WTC11 (cell line): ENCODE data around the gene ANKS6. TPM values are rescaled to one million over a fixed set of nuclear protein-coding genes. Genes with fewer than 3 reads are reported as not detected.

Experiments used
- ATAC-seq: fragments of 200-7000 bp; cut with Tn5 transposase; 2 replicates; pipeline ENCODE4 v1.10.0; 2021; ENCODE audit warnings: mild to moderate bottlenecking, moderate library complexity
- CTCF ChIA-PET: fragments of 300-600 bp; sonication (Branson Sonifier 250); formaldehyde crosslinking; loops from one replicate; lab custom pipeline; 2021; ENCODE audit warnings: antibody characterized with exemption; lab: Charles Lee
- POLR2A ChIA-PET: fragments of 350-600 bp; sonication (Branson Sonifier 250); formaldehyde crosslinking; loops from one replicate; lab custom pipeline; 2021; ENCODE audit warnings: antibody characterized with exemption; lab: Charles Lee
- DNase-seq: peaks from one replicate; pipeline ENCODE4 v3.0.0; 2021; ENCODE audit warnings: low spot score
- H3K27ac Mint-ChIP-seq: 2 replicates; pipeline ENCODE4 v1.8.0; 2021; ENCODE audit warnings: mixed read lengths
- H3K27me3 Mint-ChIP-seq: 2 replicates; pipeline ENCODE4 v1.8.0; 2021; ENCODE audit warnings: low read depth, mild to moderate bottlenecking, moderate library complexity, mixed read lengths
- H3K36me3 Mint-ChIP-seq: 2 replicates; pipeline ENCODE4 v1.8.0; 2021; ENCODE audit warnings: mixed read lengths
- H3K4me1 Mint-ChIP-seq: 2 replicates; pipeline ENCODE4 v1.8.0; 2022; ENCODE audit warnings: mixed read lengths
- H3K4me3 Mint-ChIP-seq: 2 replicates; pipeline ENCODE4 v1.8.0; 2021; ENCODE audit warnings: mild to moderate bottlenecking, moderate library complexity, mixed read lengths
- H3K9me3 Mint-ChIP-seq: 2 replicates; pipeline ENCODE4 v1.8.0; 2021; ENCODE audit warnings: mixed read lengths
- CBFB ChIP-seq: sonication (generic); formaldehyde crosslinking; IDR thresholded peaks from 2 replicates; pipeline ENCODE4 v1.8.1; 2022; ENCODE audit warnings: mild to moderate bottlenecking, low read depth, missing genetic modification reagents
- CREB1 ChIP-seq: sonication (generic); formaldehyde crosslinking; IDR thresholded peaks from 2 replicates; pipeline ENCODE4 v1.8.0; 2023; ENCODE audit warnings: mild to moderate bottlenecking, missing genetic modification reagents
- ETV6 ChIP-seq: sonication (generic); formaldehyde crosslinking; IDR thresholded peaks from 2 replicates; pipeline ENCODE4 v1.8.1; 2022; ENCODE audit warnings: mild to moderate bottlenecking, missing genetic modification reagents
- FOXK1 ChIP-seq: sonication (generic); formaldehyde crosslinking; IDR thresholded peaks from 2 replicates; pipeline ENCODE4 v1.8.0; 2022; ENCODE audit warnings: mild to moderate bottlenecking, moderate library complexity, missing genetic modification reagents
- FOXP1 ChIP-seq: sonication (generic); formaldehyde crosslinking; IDR thresholded peaks from 2 replicates; pipeline ENCODE4 v1.8.0; 2022; ENCODE audit warnings: missing genetic modification reagents, mild to moderate bottlenecking, moderate library complexity, borderline replicate concordance
- GRHL2 ChIP-seq: fragments of 250-450 bp; sonication (Bioruptor Pico); IDR thresholded peaks from 2 replicates; pipeline ENCODE4 v1.8.0; 2022; ENCODE audit warnings: mild to moderate bottlenecking, moderate library complexity; ENCODE audit not compliant: insufficient replicate concordance, severe bottlenecking
- JAZF1 ChIP-seq: fragments of 250-450 bp; sonication (Bioruptor Pico); IDR thresholded peaks from 2 replicates; pipeline ENCODE4 v1.9.0; 2021; ENCODE audit warnings: moderate library complexity, mild to moderate bottlenecking, inconsistent platforms
- NFE2L1 ChIP-seq: sonication (generic); formaldehyde crosslinking; IDR thresholded peaks from 2 replicates; pipeline ENCODE4 v1.8.1; 2023; ENCODE audit warnings: missing genetic modification reagents
- NR1H2 ChIP-seq: sonication (generic); formaldehyde crosslinking; IDR thresholded peaks from 2 replicates; pipeline ENCODE4 v1.9.0; 2021; ENCODE audit warnings: mild to moderate bottlenecking, moderate library complexity, missing genetic modification reagents
- NR2C2 ChIP-seq: sonication (generic); formaldehyde crosslinking; IDR thresholded peaks from 2 replicates; pipeline ENCODE4 v1.8.0; 2022; ENCODE audit warnings: mild to moderate bottlenecking, missing genetic modification reagents
- SOX15 ChIP-seq: fragments of 250-450 bp; sonication (Bioruptor Pico); IDR thresholded peaks from 2 replicates; pipeline ENCODE4 v1.9.0; 2021; ENCODE audit warnings: mild to moderate bottlenecking
- SP1 ChIP-seq: sonication (generic); formaldehyde crosslinking; conservative IDR thresholded peaks from 2 replicates; pipeline ENCODE4 v1.8.1; 2022; ENCODE audit warnings: missing genetic modification reagents
- TCF7 ChIP-seq: sonication (generic); formaldehyde crosslinking; IDR thresholded peaks from 2 replicates; pipeline ENCODE4 v1.8.0; 2022; ENCODE audit warnings: mild to moderate bottlenecking, low read depth, missing genetic modification reagents, moderate library complexity
- TEAD1 ChIP-seq: sonication (generic); formaldehyde crosslinking; IDR thresholded peaks from 2 replicates; pipeline ENCODE4 v1.8.0; 2022; ENCODE audit warnings: mild to moderate bottlenecking, missing genetic modification reagents
- ZNF263 ChIP-seq: sonication (generic); formaldehyde crosslinking; IDR thresholded peaks from 2 replicates; pipeline ENCODE4 v1.8.1; 2022; ENCODE audit warnings: low read depth, mild to moderate bottlenecking, moderate library complexity, missing genetic modification reagents
- total RNA-seq: library from RNA; stranded (reverse); gene quantifications from 3 replicates; pipeline ENCODE4 v1.2.3, GENCODE V29; 2021
- TF ChIP-seq, protein P1 (sequence below): sonication (generic); formaldehyde crosslinking; IDR thresholded peaks from 2 replicates; pipeline ENCODE4 v1.8.0; 2022; ENCODE audit warnings: mild to moderate bottlenecking, missing genetic modification reagents
- TF ChIP-seq, protein P2 (sequence below): sonication (generic); formaldehyde crosslinking; IDR thresholded peaks from 2 replicates; pipeline ENCODE4 v1.8.1; 2022; ENCODE audit warnings: low read depth, mild to moderate bottlenecking, moderate library complexity, missing genetic modification reagents, borderline replicate concordance
- TF ChIP-seq, protein P3 (sequence below): sonication (generic); formaldehyde crosslinking; IDR thresholded peaks from 2 replicates; pipeline ENCODE4 v1.8.0; 2023; ENCODE audit warnings: mild to moderate bottlenecking, missing genetic modification reagents
- TF ChIP-seq, protein P4 (sequence below): sonication (generic); formaldehyde crosslinking; IDR thresholded peaks from 2 replicates; pipeline ENCODE4 v1.8.1; 2023; ENCODE audit warnings: mild to moderate bottlenecking, missing genetic modification reagents
- TF ChIP-seq, protein P5 (sequence below): sonication (generic); formaldehyde crosslinking; IDR thresholded peaks from 2 replicates; pipeline ENCODE4 v1.8.1; 2023; ENCODE audit warnings: mild to moderate bottlenecking, missing genetic modification reagents
- TF ChIP-seq, protein P6 (sequence below): sonication (generic); formaldehyde crosslinking; IDR thresholded peaks from 2 replicates; pipeline ENCODE4 v1.8.0; 2022; ENCODE audit warnings: mild to moderate bottlenecking, missing genetic modification reagents
- TF ChIP-seq, protein P7 (sequence below): sonication (generic); formaldehyde crosslinking; IDR thresholded peaks from 2 replicates; pipeline ENCODE4 v1.8.1; 2022; ENCODE audit warnings: low read depth, missing genetic modification reagents, borderline replicate concordance

Gene ANKS6
- total RNA-seq, 1 experiment from 2014 or later: 65.1 TPM

DNA sequence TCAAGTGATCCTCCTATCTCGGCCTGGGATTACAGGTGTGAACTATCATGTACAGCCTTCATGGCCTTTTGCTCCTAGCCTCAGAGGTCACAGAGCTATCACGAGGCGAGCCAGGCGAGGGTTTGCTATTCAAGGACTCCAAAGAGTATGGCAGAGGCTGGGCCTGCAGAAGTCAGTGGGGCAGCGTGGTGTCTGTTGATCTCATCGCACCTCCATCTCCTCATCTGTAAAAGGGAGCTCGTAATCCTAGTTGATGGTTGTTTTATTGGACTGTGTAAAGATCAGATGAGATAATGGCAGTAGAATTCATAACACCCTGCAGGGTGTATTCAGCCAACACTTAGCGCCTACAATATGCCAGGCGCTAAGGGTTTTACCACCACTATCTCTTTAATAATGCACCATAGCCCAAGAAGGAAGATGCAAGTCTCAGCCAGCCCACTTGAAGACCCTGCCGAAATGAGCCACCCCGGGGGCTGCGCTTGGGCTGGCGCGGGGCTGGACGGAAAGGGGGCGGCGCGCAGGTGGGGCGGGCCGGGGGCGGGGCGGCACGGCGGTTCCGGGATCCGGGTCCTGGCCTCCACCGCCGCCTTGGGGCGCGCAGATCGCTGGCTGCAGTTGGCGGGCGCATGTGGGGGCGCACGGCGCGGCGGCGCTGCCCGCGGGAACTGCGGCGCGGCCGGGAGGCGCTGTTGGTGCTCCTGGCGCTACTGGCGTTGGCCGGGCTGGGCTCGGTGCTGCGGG is 10.9 kb upstream of the ANKS6 start, which contains the start of gene GALNT12:
TSS of gene GALNT12 (plus strand) at position 601 of the 744 bp plus-strand sequence. CDS start at position 630, 29 bp downstream.
- H3K27me3 Mint-ChIP-seq: peaks cover 30% of the 10 kb centered on the region
- ChIA-PET CTCF (interaction anchor here (1.2 to 2.9 kb wide), 5 partner anchors 15 to 334 kb away, joined by 3 to 13 read pairs (median 4); no protein-coding TSS in a partner anchor), POLR2A (interaction anchor here (1.5 kb wide), 1 partner anchor 16 kb away, joined by 7 read pairs; no protein-coding TSS in a partner anchor)
- DNase-seq: peak; percentile 67
- H3K36me3 Mint-ChIP-seq: no peaks in the 10 kb centered on the region; the same call in 1 of the 2 replicates
- H3K4me3 Mint-ChIP-seq: peak within 1 kb of the TSS; percentile 77
- H3K27ac Mint-ChIP-seq: no peak within 1 kb of the TSS
- H3K9me3 Mint-ChIP-seq: no peaks in the 10 kb centered on the region
- peak; percentile 78 for ATAC-seq
- peaks cover 33% of the 10 kb centered on the region for H3K4me1 Mint-ChIP-seq
- TF ChIP-seq FOXP1 (CRISPR knock-in tag) (peak; percentile 71; the same call in 1 of the 2 replicates), TCF7 (no peak), NFE2L1 (no peak), ETV6 (CRISPR knock-in tag) (no peak), ZNF263 (CRISPR knock-in tag) (no peak), NR2C2 (CRISPR knock-in tag) (no peak), FOXK1 (CRISPR knock-in tag) (0 out of 2 replicates have a peak, but pooled peaks have one; percentile 31), JAZF1 (CRISPR knock-in tag) (no peak), CBFB (CRISPR knock-in tag) (no peak), SOX15 (CRISPR knock-in tag) (no peak), GRHL2 (CRISPR knock-in tag) (no peak), NR1H2 (CRISPR knock-in tag) (no peak), CREB1 (no peak), SP1 (CRISPR knock-in tag) (peak; percentile 79), TEAD1 (CRISPR knock-in tag) (no peak)
- TF ChIP-seq, protein P1, sequence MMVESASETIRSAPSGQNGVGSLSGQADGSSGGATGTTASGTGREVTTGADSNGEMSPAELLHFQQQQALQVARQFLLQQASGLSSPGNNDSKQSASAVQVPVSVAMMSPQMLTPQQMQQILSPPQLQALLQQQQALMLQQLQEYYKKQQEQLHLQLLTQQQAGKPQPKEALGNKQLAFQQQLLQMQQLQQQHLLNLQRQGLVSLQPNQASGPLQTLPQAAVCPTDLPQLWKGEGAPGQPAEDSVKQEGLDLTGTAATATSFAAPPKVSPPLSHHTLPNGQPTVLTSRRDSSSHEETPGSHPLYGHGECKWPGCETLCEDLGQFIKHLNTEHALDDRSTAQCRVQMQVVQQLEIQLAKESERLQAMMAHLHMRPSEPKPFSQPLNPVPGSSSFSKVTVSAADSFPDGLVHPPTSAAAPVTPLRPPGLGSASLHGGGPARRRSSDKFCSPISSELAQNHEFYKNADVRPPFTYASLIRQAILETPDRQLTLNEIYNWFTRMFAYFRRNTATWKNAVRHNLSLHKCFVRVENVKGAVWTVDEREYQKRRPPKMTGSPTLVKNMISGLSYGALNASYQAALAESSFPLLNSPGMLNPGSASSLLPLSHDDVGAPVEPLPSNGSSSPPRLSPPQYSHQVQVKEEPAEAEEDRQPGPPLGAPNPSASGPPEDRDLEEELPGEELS: 0 out of 2 replicates have a peak, but pooled peaks have one; percentile 15
- TF ChIP-seq, protein P2, sequence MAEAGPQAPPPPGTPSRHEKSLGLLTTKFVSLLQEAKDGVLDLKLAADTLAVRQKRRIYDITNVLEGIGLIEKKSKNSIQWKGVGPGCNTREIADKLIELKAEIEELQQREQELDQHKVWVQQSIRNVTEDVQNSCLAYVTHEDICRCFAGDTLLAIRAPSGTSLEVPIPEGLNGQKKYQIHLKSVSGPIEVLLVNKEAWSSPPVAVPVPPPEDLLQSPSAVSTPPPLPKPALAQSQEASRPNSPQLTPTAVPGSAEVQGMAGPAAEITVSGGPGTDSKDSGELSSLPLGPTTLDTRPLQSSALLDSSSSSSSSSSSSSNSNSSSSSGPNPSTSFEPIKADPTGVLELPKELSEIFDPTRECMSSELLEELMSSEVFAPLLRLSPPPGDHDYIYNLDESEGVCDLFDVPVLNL (CRISPR knock-in tag): 0 out of 2 replicates have a peak, but pooled peaks have one; percentile 29
- TF ChIP-seq, protein P3, sequence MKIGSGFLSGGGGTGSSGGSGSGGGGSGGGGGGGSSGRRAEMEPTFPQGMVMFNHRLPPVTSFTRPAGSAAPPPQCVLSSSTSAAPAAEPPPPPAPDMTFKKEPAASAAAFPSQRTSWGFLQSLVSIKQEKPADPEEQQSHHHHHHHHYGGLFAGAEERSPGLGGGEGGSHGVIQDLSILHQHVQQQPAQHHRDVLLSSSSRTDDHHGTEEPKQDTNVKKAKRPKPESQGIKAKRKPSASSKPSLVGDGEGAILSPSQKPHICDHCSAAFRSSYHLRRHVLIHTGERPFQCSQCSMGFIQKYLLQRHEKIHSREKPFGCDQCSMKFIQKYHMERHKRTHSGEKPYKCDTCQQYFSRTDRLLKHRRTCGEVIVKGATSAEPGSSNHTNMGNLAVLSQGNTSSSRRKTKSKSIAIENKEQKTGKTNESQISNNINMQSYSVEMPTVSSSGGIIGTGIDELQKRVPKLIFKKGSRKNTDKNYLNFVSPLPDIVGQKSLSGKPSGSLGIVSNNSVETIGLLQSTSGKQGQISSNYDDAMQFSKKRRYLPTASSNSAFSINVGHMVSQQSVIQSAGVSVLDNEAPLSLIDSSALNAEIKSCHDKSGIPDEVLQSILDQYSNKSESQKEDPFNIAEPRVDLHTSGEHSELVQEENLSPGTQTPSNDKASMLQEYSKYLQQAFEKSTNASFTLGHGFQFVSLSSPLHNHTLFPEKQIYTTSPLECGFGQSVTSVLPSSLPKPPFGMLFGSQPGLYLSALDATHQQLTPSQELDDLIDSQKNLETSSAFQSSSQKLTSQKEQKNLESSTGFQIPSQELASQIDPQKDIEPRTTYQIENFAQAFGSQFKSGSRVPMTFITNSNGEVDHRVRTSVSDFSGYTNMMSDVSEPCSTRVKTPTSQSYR (CRISPR knock-in tag): no peak
- TF ChIP-seq, protein P4, sequence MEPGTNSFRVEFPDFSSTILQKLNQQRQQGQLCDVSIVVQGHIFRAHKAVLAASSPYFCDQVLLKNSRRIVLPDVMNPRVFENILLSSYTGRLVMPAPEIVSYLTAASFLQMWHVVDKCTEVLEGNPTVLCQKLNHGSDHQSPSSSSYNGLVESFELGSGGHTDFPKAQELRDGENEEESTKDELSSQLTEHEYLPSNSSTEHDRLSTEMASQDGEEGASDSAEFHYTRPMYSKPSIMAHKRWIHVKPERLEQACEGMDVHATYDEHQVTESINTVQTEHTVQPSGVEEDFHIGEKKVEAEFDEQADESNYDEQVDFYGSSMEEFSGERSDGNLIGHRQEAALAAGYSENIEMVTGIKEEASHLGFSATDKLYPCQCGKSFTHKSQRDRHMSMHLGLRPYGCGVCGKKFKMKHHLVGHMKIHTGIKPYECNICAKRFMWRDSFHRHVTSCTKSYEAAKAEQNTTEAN (CRISPR knock-in tag): no peak
- TF ChIP-seq, protein P5, sequence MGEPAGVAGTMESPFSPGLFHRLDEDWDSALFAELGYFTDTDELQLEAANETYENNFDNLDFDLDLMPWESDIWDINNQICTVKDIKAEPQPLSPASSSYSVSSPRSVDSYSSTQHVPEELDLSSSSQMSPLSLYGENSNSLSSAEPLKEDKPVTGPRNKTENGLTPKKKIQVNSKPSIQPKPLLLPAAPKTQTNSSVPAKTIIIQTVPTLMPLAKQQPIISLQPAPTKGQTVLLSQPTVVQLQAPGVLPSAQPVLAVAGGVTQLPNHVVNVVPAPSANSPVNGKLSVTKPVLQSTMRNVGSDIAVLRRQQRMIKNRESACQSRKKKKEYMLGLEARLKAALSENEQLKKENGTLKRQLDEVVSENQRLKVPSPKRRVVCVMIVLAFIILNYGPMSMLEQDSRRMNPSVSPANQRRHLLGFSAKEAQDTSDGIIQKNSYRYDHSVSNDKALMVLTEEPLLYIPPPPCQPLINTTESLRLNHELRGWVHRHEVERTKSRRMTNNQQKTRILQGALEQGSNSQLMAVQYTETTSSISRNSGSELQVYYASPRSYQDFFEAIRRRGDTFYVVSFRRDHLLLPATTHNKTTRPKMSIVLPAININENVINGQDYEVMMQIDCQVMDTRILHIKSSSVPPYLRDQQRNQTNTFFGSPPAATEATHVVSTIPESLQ (CRISPR knock-in tag): no peak
- TF ChIP-seq, protein P6, sequence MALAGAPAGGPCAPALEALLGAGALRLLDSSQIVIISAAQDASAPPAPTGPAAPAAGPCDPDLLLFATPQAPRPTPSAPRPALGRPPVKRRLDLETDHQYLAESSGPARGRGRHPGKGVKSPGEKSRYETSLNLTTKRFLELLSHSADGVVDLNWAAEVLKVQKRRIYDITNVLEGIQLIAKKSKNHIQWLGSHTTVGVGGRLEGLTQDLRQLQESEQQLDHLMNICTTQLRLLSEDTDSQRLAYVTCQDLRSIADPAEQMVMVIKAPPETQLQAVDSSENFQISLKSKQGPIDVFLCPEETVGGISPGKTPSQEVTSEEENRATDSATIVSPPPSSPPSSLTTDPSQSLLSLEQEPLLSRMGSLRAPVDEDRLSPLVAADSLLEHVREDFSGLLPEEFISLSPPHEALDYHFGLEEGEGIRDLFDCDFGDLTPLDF: no peak
- TF ChIP-seq, protein P7, sequence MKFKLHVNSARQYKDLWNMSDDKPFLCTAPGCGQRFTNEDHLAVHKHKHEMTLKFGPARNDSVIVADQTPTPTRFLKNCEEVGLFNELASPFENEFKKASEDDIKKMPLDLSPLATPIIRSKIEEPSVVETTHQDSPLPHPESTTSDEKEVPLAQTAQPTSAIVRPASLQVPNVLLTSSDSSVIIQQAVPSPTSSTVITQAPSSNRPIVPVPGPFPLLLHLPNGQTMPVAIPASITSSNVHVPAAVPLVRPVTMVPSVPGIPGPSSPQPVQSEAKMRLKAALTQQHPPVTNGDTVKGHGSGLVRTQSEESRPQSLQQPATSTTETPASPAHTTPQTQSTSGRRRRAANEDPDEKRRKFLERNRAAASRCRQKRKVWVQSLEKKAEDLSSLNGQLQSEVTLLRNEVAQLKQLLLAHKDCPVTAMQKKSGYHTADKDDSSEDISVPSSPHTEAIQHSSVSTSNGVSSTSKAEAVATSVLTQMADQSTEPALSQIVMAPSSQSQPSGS (CRISPR knock-in tag): no peak
